ENCODE measurements around the gene BOLA3. TPM values are rescaled to one million over a fixed set of nuclear protein-coding genes. Genes with fewer than 3 reads are reported as not detected.

Gene BOLA3
- total RNA-seq, 2 donors from 2014 or later: 41.1 to 42.5 TPM

DNA sequence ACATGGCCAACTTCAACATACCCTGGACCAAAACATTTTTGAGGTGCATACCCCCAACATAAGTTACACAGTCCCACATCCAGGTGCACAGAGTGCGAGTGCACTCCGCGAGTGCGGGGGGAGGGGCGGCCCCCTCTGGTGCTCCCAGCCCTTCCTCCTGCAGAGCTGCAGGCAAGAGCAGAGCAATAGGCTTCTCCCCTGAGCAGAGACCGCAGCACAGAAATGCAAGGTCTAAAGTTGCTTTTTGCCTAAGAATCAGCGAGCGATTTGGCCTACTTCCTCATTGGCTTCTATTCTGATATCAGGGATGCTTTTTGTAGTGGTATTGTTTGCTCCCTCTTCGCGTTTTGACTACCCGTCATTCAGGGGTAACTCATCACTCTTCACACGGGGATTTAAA, 40.6 kb downstream of the BOLA3 start:
- DNase-seq (no peak), ATAC-seq (replicated peaks in 1 of 2) (no peak)
- H3K27ac Mint-ChIP-seq: no peak overlapping the region
- H3K27me3 Mint-ChIP-seq (ENCODE audit: low read depth): no peaks in the 10 kb centered on the region
- H3K36me3 Mint-ChIP-seq (ENCODE audit: insufficient read depth in 2 of 2): no peaks in the 10 kb centered on the region
- no peaks in the 10 kb centered on the region for H3K9me3 Mint-ChIP-seq
- H3K4me1 Mint-ChIP-seq (ENCODE audit: low read depth): no peaks in the 10 kb centered on the region
- H3K4me3 Mint-ChIP-seq: no peak overlapping the region

DNA sequence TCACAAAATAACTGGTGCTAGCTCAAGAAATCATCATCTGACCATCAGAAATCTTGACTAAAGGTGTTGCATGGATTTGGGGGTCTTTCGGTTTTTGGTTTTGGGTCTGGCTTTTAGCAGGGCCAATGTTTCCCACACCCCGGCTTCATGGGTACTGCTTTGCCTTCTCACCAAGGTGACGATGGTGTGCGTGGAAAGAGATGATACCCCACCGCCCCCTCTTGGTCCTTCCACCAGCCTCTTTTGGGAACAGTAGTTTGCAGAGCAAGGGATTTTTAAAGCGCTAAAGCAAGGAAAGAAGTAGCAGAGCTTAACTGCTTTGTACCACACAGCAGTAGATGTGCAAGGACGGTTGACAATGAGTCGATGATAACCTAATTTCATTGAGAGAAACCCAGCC, 42.3 kb downstream of the BOLA3 start:
- H3K4me3 Mint-ChIP-seq: no peak overlapping the region
- no peak overlapping the region for H3K27ac Mint-ChIP-seq
- no peaks in the 10 kb centered on the region for H3K27me3 Mint-ChIP-seq (ENCODE audit: low read depth)
- peaks cover 0 to 4% of the 10 kb centered on the region in 2 donors for H3K36me3 Mint-ChIP-seq (ENCODE audit: insufficient read depth in 2 of 2)
- H3K4me1 Mint-ChIP-seq (ENCODE audit: low read depth): no peaks in the 10 kb centered on the region
- H3K9me3 Mint-ChIP-seq: no peaks in the 10 kb centered on the region
- DNase-seq (no peak), ATAC-seq (replicated peaks in 1 of 2) (no peak)

DNA sequence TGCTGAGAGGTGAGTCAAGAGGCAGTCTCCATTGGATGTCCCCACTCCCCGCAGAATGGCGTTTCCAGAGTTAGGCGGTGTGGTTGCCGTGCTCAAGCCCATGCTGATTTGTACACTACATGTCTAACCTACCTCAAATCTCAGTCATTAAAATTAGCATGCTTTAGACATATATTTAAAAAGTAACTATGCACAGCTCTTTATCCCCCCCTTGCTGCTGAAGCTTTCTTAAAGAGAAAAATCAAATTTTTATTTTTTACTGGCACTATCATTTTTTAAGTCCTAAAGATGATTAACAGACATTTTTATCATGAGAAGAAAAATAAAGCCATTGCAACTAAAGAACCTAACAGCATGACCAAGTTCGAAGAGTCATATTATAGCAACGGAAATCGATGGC, 42.9 kb downstream of the BOLA3 start:
- Mint-ChIP-seq H3K36me3 (ENCODE audit: insufficient read depth in 2 of 2) (peaks cover 0 to 4% of the 10 kb centered on the region in 2 donors), H3K27ac (no peak overlapping the region), H3K4me1 (ENCODE audit: low read depth) (no peaks in the 10 kb centered on the region), H3K27me3 (ENCODE audit: low read depth) (no peaks in the 10 kb centered on the region), H3K9me3 (no peaks in the 10 kb centered on the region), H3K4me3 (no peak overlapping the region)
- no peak for DNase-seq
- ATAC-seq (replicated peaks in 1 of 2): no peak

DNA sequence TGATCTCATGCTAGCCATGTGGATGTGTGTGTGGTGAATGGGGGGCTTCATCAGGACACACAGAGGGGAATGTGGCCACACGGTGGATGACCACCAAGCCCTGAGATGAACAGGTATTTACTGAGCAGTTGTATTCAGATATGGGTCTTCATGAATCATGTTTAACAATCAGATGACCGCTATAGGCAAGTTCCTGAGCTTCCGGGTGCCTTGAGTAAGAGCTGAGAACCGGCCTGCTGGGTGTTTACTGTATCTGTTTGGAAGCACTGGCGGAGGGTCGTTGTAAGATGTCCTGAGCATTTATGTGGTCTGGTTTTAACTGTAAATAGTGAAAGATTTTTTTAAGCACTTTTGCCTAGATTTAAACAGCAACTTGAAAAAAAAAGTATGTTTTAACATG, 43.9 kb downstream of the BOLA3 start:
- Mint-ChIP-seq H3K27me3 (ENCODE audit: low read depth) (no peaks in the 10 kb centered on the region), H3K9me3 (no peaks in the 10 kb centered on the region), H3K36me3 (ENCODE audit: insufficient read depth in 2 of 2) (peaks cover 0 to 9% of the 10 kb centered on the region in 2 donors), H3K4me1 (ENCODE audit: low read depth) (no peaks in the 10 kb centered on the region), H3K4me3 (no peak overlapping the region), H3K27ac (no peak overlapping the region)
- DNase-seq: no peak
- no peak for ATAC-seq (replicated peaks in 1 of 2)

DNA sequence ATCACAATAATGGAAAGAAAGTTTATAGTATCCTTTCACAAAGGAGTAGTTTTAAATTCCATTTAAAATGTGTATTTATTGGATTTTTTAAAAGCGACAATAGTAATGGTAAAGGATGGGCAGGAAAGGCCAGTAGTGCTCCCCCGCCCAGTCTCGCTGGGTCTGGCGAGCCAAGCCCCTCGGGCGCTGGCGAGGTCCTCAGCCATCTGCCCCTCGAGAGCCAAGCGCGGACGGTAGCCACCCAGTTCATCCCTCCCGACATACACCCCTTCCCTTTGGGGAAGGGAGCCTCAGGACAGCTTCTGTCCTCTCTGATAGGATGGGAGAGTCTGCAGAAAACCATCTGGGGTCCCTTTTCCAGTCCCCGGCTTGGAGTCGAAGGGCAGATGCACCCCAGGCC, 45.2 kb downstream of the BOLA3 start:
- peaks cover 0 to 9% of the 10 kb centered on the region in 2 donors for H3K36me3 Mint-ChIP-seq (ENCODE audit: insufficient read depth in 2 of 2)
- no peaks in the 10 kb centered on the region for H3K27me3 Mint-ChIP-seq (ENCODE audit: low read depth)
- DNase-seq: no peak
- H3K9me3 Mint-ChIP-seq: no peaks in the 10 kb centered on the region
- ATAC-seq (replicated peaks in 1 of 2): no peak
- H3K4me3 Mint-ChIP-seq: no peak overlapping the region
- H3K27ac Mint-ChIP-seq: no peak overlapping the region
- H3K4me1 Mint-ChIP-seq (ENCODE audit: low read depth): no peaks in the 10 kb centered on the region

DNA sequence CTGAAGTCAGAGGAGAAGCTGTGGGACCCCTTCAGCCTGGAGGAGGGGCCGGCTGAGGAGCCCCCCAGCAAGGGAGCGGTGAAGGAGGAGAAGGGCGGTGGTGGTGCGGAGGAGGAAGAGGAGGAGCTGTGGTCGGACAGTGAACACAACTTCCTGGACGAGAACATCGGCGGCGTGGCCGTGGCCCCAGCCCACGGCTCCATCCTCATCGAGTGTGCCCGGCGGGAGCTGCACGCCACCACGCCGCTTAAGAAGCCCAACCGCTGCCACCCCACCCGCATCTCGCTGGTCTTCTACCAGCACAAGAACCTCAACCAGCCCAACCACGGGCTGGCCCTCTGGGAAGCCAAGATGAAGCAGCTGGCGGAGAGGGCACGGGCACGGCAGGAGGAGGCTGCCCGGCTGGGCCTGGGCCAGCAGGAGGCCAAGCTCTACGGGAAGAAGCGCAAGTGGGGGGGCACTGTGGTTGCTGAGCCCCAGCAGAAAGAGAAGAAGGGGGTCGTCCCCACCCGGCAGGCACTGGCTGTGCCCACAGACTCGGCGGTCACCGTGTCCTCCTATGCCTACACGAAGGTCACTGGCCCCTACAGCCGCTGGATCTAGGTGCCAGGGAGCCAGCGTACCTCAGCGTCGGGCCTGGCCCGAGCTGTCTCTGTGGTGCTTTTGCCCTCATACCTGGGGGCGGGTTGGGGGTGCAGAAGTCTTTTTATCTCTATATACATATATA, 46.0 kb downstream of the BOLA3 start:
- H3K9me3 Mint-ChIP-seq: no peaks in the 10 kb centered on the region
- peaks cover 0 to 12% of the 10 kb centered on the region in 2 donors for H3K36me3 Mint-ChIP-seq (ENCODE audit: insufficient read depth in 2 of 2)
- DNase-seq (no peak), ATAC-seq (replicated peaks in 1 of 2) (no peak)
- no peaks in the 10 kb centered on the region for H3K27me3 Mint-ChIP-seq (ENCODE audit: low read depth)
- no peak overlapping the region for H3K4me3 Mint-ChIP-seq
- H3K4me1 Mint-ChIP-seq (ENCODE audit: low read depth): no peaks in the 10 kb centered on the region
- no peak overlapping the region for H3K27ac Mint-ChIP-seq

DNA sequence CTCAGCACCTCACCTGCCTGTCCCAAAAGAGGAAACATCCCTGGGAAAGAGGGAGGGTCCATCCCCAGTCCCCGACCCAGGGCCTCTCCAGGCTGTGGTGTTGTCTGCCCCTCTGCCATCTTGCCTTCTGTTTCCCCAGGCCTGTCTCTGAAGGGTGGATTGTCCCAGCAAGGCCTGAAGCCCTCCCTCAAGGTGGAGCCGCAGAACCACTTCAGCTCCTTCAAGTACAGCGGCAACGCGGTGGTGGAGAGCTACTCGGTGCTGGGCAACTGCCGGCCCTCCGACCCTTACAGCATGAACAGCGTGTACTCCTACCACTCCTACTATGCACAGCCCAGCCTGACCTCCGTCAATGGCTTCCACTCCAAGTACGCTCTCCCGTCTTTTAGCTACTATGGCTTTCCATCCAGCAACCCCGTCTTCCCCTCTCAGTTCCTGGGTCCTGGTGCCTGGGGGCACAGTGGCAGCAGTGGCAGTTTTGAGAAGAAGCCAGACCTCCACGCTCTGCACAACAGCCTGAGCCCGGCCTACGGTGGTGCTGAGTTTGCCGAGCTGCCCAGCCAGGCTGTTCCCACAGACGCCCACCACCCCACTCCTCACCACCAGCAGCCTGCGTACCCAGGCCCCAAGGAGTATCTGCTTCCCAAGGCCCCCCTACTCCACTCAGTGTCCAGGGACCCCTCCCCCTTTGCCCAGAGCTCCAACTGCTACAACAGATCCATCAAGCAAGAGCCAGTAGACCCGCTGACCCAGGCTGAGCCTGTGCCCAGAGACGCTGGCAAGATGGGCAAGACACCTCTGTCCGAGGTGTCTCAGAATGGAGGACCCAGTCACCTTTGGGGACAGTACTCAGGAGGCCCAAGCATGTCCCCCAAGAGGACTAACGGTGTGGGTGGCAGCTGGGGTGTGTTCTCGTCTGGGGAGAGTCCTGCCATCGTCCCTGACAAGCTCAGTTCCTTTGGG, 47.2 kb downstream of the BOLA3 start:
- H3K27me3 Mint-ChIP-seq (ENCODE audit: low read depth): no peaks in the 10 kb centered on the region
- no peaks in the 10 kb centered on the region for H3K9me3 Mint-ChIP-seq
- H3K4me1 Mint-ChIP-seq (ENCODE audit: low read depth): no peaks in the 10 kb centered on the region
- H3K27ac Mint-ChIP-seq: no peak overlapping the region
- H3K4me3 Mint-ChIP-seq: no peak overlapping the region
- ATAC-seq (replicated peaks in 1 of 2) (no peak), DNase-seq (no peak)
- H3K36me3 Mint-ChIP-seq (ENCODE audit: insufficient read depth in 2 of 2): peaks cover 0 to 15% of the 10 kb centered on the region in 2 donors

DNA sequence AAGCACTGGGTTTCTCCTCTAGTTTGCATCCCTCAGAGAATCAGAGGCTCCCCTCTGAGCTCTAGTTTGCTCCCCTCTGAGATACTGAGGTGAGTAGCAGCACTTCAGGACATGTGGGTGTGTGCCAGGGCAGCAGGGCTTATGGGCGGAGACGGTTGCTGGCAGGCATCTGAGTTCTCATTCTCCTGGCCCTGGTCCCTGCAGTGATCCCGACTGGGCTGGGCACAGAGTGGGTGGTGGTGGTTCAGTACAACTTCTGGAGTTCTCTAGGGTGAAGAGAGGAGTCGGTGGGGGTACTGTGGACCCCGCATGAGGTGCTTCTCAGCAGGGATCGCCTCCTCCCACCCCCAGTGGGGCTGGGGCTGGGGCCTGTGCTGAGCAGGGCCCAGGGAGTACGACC, 47.9 kb downstream of the BOLA3 start:
- no peak for ATAC-seq (replicated peaks in 1 of 2)
- H3K9me3 Mint-ChIP-seq: no peaks in the 10 kb centered on the region
- no peak for DNase-seq
- no peak overlapping the region for H3K27ac Mint-ChIP-seq
- no peak overlapping the region for H3K4me3 Mint-ChIP-seq
- H3K4me1 Mint-ChIP-seq (ENCODE audit: low read depth): no peaks in the 10 kb centered on the region
- H3K27me3 Mint-ChIP-seq (ENCODE audit: low read depth): no peaks in the 10 kb centered on the region
- peaks cover 0 to 15% of the 10 kb centered on the region in 2 donors for H3K36me3 Mint-ChIP-seq (ENCODE audit: insufficient read depth in 2 of 2)

DNA sequence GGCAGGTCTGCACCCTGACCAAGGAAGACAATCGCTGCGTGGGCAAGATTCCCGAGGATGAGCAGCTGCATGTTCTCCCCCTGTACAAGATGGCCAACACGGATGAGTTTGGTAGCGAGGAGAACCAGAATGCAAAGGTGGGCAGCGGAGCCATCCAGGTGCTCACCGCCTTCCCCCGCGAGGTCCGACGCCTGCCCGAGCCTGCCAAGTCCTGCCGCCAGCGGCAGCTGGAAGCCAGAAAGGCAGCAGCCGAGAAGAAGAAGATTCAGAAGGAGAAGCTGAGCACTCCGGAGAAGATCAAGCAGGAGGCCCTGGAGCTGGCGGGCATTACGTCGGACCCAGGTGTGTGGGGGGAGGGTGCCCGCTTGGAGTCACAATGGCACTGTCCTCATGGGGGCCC, 48.4 kb downstream of the BOLA3 start:
- no peaks in the 10 kb centered on the region for H3K27me3 Mint-ChIP-seq (ENCODE audit: low read depth)
- no peaks in the 10 kb centered on the region for H3K9me3 Mint-ChIP-seq
- H3K4me3 Mint-ChIP-seq: no peak overlapping the region
- DNase-seq (no peak), ATAC-seq (replicated peaks in 1 of 2) (no peak)
- no peak overlapping the region for H3K27ac Mint-ChIP-seq
- peaks cover 0 to 20% of the 10 kb centered on the region in 2 donors for H3K36me3 Mint-ChIP-seq (ENCODE audit: insufficient read depth in 2 of 2)
- H3K4me1 Mint-ChIP-seq (ENCODE audit: low read depth): no peaks in the 10 kb centered on the region

DNA sequence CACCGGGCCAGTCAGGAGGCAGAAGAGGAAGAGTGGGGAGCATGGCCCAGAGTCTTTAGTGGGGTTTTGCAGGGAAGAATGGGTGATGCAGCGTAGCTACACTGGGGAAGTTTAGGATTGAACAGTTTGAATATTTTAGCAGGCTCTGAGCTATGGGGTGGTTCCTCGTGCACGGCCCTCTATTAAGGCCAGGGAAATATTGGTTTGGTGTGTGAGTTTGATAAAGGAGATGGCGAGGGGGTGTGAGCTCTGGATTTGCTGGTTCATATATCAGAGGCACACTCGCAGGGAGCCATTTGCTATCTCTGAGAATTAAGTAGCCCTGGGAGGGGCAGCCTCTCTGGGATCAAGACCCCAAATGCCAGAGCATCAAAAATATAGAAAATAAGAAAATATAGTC, 50.1 kb downstream of the BOLA3 start:
- no peak overlapping the region for H3K27ac Mint-ChIP-seq
- peaks cover 2 to 24% of the 10 kb centered on the region in 2 donors for H3K36me3 Mint-ChIP-seq (ENCODE audit: insufficient read depth in 2 of 2)
- no peaks in the 10 kb centered on the region for H3K4me1 Mint-ChIP-seq (ENCODE audit: low read depth)
- DNase-seq (no peak), ATAC-seq (replicated peaks in 1 of 2) (no peak)
- H3K27me3 Mint-ChIP-seq (ENCODE audit: low read depth): no peaks in the 10 kb centered on the region
- no peaks in the 10 kb centered on the region for H3K9me3 Mint-ChIP-seq
- H3K4me3 Mint-ChIP-seq: no peak overlapping the region

DNA sequence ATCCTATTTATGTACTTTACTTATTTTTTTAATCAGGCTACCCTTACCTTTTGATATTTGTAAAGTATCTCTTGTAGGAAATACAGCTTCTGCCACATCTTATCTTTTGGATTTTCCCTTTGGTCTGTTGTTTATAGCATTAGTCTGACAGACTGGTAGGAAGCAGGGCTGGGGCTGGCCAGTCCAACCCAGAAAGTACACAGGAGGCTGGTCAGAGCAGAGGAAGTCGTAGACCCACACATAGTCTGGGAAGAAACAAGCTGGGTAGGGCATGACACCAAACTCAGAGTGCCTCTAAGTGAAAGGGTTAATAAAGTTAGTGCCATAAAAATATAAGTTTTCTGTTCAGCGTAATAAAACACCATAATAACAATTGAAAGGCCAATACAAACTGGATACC, 51.7 kb downstream of the BOLA3 start:
- no peaks in the 10 kb centered on the region for H3K9me3 Mint-ChIP-seq
- no peak for DNase-seq
- no peak overlapping the region for H3K4me3 Mint-ChIP-seq
- no peaks in the 10 kb centered on the region for H3K27me3 Mint-ChIP-seq (ENCODE audit: low read depth)
- peak overlapping the region; percentile 21 for H3K27ac Mint-ChIP-seq
- H3K4me1 Mint-ChIP-seq (ENCODE audit: low read depth): no peaks in the 10 kb centered on the region
- H3K36me3 Mint-ChIP-seq (ENCODE audit: insufficient read depth in 2 of 2): peaks cover 2 to 27% of the 10 kb centered on the region in 2 donors
- no peak for ATAC-seq (replicated peaks in 1 of 2)

DNA sequence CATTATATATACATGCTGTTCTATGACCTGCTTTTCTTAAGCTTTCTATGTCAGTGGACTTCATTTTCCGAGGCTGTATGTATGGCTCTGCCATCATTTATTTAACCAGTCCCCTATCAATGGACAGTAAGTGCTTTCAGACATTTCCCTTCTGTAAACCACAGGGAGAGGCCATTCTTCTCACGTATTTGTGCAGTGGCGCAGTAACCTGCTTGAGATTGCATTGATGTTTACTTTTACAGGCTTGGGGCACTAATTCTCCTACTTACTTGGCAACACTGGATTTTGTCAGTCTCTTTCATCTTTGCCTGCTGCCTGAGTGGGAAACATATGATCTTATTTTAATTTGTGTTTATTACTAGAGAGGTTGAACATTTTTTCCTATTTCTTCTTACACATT, 52.1 kb downstream of the BOLA3 start:
- Mint-ChIP-seq H3K4me3 (no peak overlapping the region), H3K9me3 (no peaks in the 10 kb centered on the region), H3K27ac (peak overlapping the region; percentile 21), H3K4me1 (ENCODE audit: low read depth) (no peaks in the 10 kb centered on the region), H3K27me3 (ENCODE audit: low read depth) (no peaks in the 10 kb centered on the region), H3K36me3 (ENCODE audit: insufficient read depth in 2 of 2) (peaks cover 2 to 28% of the 10 kb centered on the region in 2 donors)
- ATAC-seq (replicated peaks in 1 of 2): no peak
- no peak for DNase-seq

DNA sequence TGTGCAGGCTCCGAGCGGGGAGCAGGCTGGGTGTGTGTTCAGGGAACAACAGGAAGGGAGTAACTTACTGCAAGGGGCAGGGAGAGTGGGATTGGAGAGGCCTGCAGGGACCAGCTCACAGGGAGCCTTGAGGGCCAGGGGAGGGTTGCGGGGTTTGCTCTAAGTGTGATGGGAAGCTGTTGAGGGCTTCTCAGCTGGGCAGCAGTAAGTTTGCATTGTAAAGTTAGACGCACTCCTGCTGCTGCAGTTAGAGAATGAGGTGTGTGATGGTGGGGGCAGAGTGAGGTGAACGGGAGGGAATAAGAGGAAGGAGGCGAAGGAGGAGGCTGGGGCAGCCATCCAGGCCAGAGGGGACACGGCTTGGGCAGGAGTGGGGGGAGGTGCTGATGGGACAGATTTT, 53.4 kb downstream of the BOLA3 start:
- no peaks in the 10 kb centered on the region for H3K27me3 Mint-ChIP-seq (ENCODE audit: low read depth)

More for the DNA sequence above, 53.4 kb downstream of the BOLA3 start:
- H3K4me1 Mint-ChIP-seq (ENCODE audit: low read depth): no peaks in the 10 kb centered on the region
- no peaks in the 10 kb centered on the region for H3K9me3 Mint-ChIP-seq
- peak overlapping the region; percentile 13 for H3K27ac Mint-ChIP-seq
- H3K4me3 Mint-ChIP-seq: no peak overlapping the region
- DNase-seq: no peak
- peaks cover 2 to 27% of the 10 kb centered on the region in 2 donors for H3K36me3 Mint-ChIP-seq (ENCODE audit: insufficient read depth in 2 of 2)
- ATAC-seq (replicated peaks in 1 of 2): no peak

All from activated T-cell treated with anti-CD3 and anti-CD28 coated beads, Interleukin-2, amount 50 U/mL, for 72 hours (primary cell).